ENCODE data around the gene FTMT.
"Not testable (repeated sequence)": the region's sequence is repeated elsewhere in the genome, so short reads cannot be mapped to it uniquely, and the experiment has no call there.

FTMT gene

GRCh38 chr5:121851643-121852574 lies at the start of gene FTMT:
Gene FTMT, plus strand, starts transcription at chr5:121851882. Its CDS starts 82 bp downstream, at chr5:121851964.
- no peak for DNase-seq

GRCh38 chr5:121805251-121805650 lies 46.4 kb upstream of the FTMT start:
- DNase-seq = not testable (repeated sequence)

GRCh38 chr5:121805911-121806310 lies 45.8 kb upstream of the FTMT start:
- no peak for DNase-seq

GRCh38 chr5:121816164-121816563 lies 35.5 kb upstream of the FTMT start:
- DNase-seq = no peak

GRCh38 chr5:121819682-121820261 lies 31.9 kb upstream of the FTMT start:
- no peak for DNase-seq

- no peak for DNase-seq
These were observed 18.1 kb upstream of the FTMT start for GRCh38 chr5:121833617-121834016.

- DNase-seq = no peak
These were observed 17.7 kb upstream of the FTMT start for GRCh38 chr5:121834021-121834420.

GRCh38 chr5:121841892-121842291 lies 9.8 kb upstream of the FTMT start:
- no peak for DNase-seq

- no peak for DNase-seq
These were observed 1.4 kb upstream of the FTMT start for GRCh38 chr5:121850272-121850671.

GRCh38 chr5:121853850-121854249 lies 2.2 kb downstream of the FTMT start:
- DNase-seq = no peak

GRCh38 chr5:121862801-121863200 lies 11.1 kb downstream of the FTMT start:
- no peak for DNase-seq

GRCh38 chr5:121863753-121864285 lies 12.1 kb downstream of the FTMT start:
- DNase-seq = no peak

- no peak for DNase-seq
These were observed 15.7 kb downstream of the FTMT start for GRCh38 chr5:121867403-121867802.

- no peak for DNase-seq
These were observed 18.8 kb downstream of the FTMT start for GRCh38 chr5:121870489-121870888.

- no peak for DNase-seq
These were observed 21.2 kb downstream of the FTMT start for GRCh38 chr5:121872856-121873255.

- no peak for DNase-seq
These were observed 21.7 kb downstream of the FTMT start for GRCh38 chr5:121873409-121873808.

- DNase-seq = no peak
These were observed 33.9 kb downstream of the FTMT start for GRCh38 chr5:121885630-121886029.

- no peak for DNase-seq
These were observed 36.0 kb downstream of the FTMT start for GRCh38 chr5:121887727-121888126.

GRCh38 chr5:121890297-121890858 lies 38.7 kb downstream of the FTMT start:
- no peak for DNase-seq

- no peak for DNase-seq
These were observed 45.7 kb downstream of the FTMT start for GRCh38 chr5:121897341-121897740.

GRCh38 chr5:121899346-121899745 lies 47.7 kb downstream of the FTMT start:
- no peak for DNase-seq

Measured in stimulated activated CD4-positive, alpha-beta T cell treated with anti-CD3 and anti-CD28 coated beads, Interleukin-15, amount 100 ng/mL, for 24 hours (primary cell).